Endothelial cell of umbilical vein (primary cell): ENCODE data around the gene DSCAML1. TPM values are rescaled to one million over a fixed set of nuclear protein-coding genes. Genes with fewer than 3 reads are reported as not detected.

ENCODE experiments used
- BruUV-seq: library from RNA; stranded (reverse); fragments of 400-500 nt; replicated peaks from 2 replicates; lab custom pipeline; 2021; lab: Mats Ljungman, UMichigan
- CTCF ChIA-PET: fragments of 300-600, 350-600 bp; sonication (Branson Sonifier 250); formaldehyde crosslinking; loops from one replicate; lab custom pipeline; 2021; ENCODE audit warnings: antibody characterized with exemption, inconsistent platforms; lab: Charles Lee
- POLR2A ChIA-PET: fragments of 300-600, 350-600 bp; sonication (Branson Sonifier 250); formaldehyde crosslinking; loops from one replicate; lab custom pipeline; 2021; ENCODE audit warnings: antibody characterized with exemption, inconsistent platforms; lab: Charles Lee
- DNase-seq: peaks from one replicate; pipeline ENCODE4 v3.0.0-alpha.2; 2011; ENCODE audit warnings: low read depth, low spot score
- FAIRE-seq: peaks from 2 replicates; lab custom pipeline; 2011; peaks lifted over from hg19 to GRCh38; lab: Jason Lieb, UNC
- H2AFZ ChIP-seq: 2 replicates; pipeline ENCODE4 v1.6.0; 2012; ENCODE audit warnings: low read depth, low read length, control low read depth, inconsistent platforms
- H3K27ac ChIP-seq: 2 replicates; pipeline ENCODE4 v1.5.1; 2011; ENCODE audit warnings: low read depth, mild to moderate bottlenecking, control low read depth, low read length, moderate library complexity; ENCODE audit not compliant: insufficient read depth
- H3K27me3 ChIP-seq, 2 experiments: 2 replicates each; pipeline versions ENCODE4 v1.6.0 to v1.6.1; 2011; ENCODE audit warnings: low read length in 2 of 2, mixed read lengths in 1 of 2; ENCODE audit not compliant: control insufficient read depth in 2 of 2, insufficient read depth in 2 of 2
- H3K36me3 ChIP-seq, 2 experiments: 2 replicates in 1 of 2; 3 replicates in 1 of 2; pipeline ENCODE4 v1.5.1; 2011; ENCODE audit warnings: low read length in 2 of 2, mild to moderate bottlenecking in 1 of 2, moderate library complexity in 1 of 2; ENCODE audit not compliant: control insufficient read depth in 2 of 2, insufficient read depth in 2 of 2; ENCODE audit errors: extremely low read depth in 1 of 2
- H3K4me1 ChIP-seq: 3 replicates; pipeline ENCODE4 v1.5.1; 2011; ENCODE audit warnings: mild to moderate bottlenecking, low read length; ENCODE audit not compliant: control insufficient read depth, insufficient read depth; ENCODE audit errors: extremely low read depth
- H3K4me2 ChIP-seq: 2 replicates; pipeline ENCODE4 v1.6.1; 2011; ENCODE audit warnings: low read length, control low read depth, mixed read lengths; ENCODE audit not compliant: insufficient read depth
- H3K4me3 ChIP-seq, 3 experiments: fragments of 200-600 bp in 1 of 3; sonication (generic), shearing (Covaris generic) in 1 of 3; replicated peaks in 1 of 3; 2 replicates each; pipeline ENCODE4 v1.5.1; 2011 to 2016; ENCODE audit warnings: control low read depth in 3 of 3, low read length in 3 of 3, mild to moderate bottlenecking in 2 of 3, inconsistent platforms in 1 of 3, low read depth in 1 of 3, moderate library complexity in 1 of 3; ENCODE audit not compliant: insufficient read depth in 1 of 3
- H3K79me2 ChIP-seq: 2 replicates; pipeline ENCODE4 v1.6.0; 2012; ENCODE audit warnings: low read length, inconsistent platforms; ENCODE audit not compliant: control insufficient read depth, insufficient read depth
- H3K9ac ChIP-seq: replicated peaks from 2 replicates; pipeline ENCODE3; 2011; ENCODE audit warnings: low read length, control low read depth; ENCODE audit not compliant: insufficient read depth; ENCODE audit errors: extremely low read depth
- H3K9me1 ChIP-seq: replicated peaks from 3 replicates; pipeline ENCODE4 v1.6.0; 2011; ENCODE audit warnings: mild to moderate bottlenecking, low read length; ENCODE audit not compliant: control insufficient read depth, insufficient read depth; ENCODE audit errors: extremely low read depth
- H3K9me3 ChIP-seq: replicated peaks from 2 replicates; pipeline ENCODE4 v1.5.1; 2012; ENCODE audit warnings: low read length, inconsistent platforms; ENCODE audit not compliant: control insufficient read depth, insufficient read depth
- H4K20me1 ChIP-seq: replicated peaks from 2 replicates; pipeline ENCODE3; 2011; ENCODE audit warnings: mild to moderate bottlenecking, low read length; ENCODE audit not compliant: control insufficient read depth, insufficient read depth; ENCODE audit errors: extremely low read depth
- EZH2 ChIP-seq: IDR thresholded peaks from 2 replicates; pipeline ENCODE4 v1.6.1; 2012; ENCODE audit warnings: borderline replicate concordance, low read depth, mild to moderate bottlenecking, moderate library complexity, low read length, inconsistent platforms; ENCODE audit not compliant: severe bottlenecking
- FOS ChIP-seq: IDR thresholded peaks from 2 replicates; pipeline ENCODE4 v1.6.1; 2011; ENCODE audit warnings: mild to moderate bottlenecking, low read length, moderate library complexity, borderline replicate concordance; ENCODE audit not compliant: insufficient read depth
- GATA2 ChIP-seq: IDR thresholded peaks from 2 replicates; pipeline ENCODE4 v1.7.0; 2011; ENCODE audit warnings: low read depth, mild to moderate bottlenecking, moderate library complexity, mixed read lengths, low read length; ENCODE audit not compliant: insufficient read length, insufficient read depth
- JUN ChIP-seq: IDR thresholded peaks from 2 replicates; pipeline ENCODE4 v1.6.1; 2011; ENCODE audit warnings: borderline replicate concordance, low read depth; ENCODE audit not compliant: insufficient read length, insufficient read depth
- MYC ChIP-seq: IDR thresholded peaks from one replicate; pipeline ENCODE4 v1.6.1; 2011; ENCODE audit warnings: mild to moderate bottlenecking, low read depth, low read length
- POLR2A ChIP-seq: IDR thresholded peaks from 2 replicates; pipeline ENCODE4 v1.6.1; 2012; ENCODE audit warnings: low read depth, mild to moderate bottlenecking, control low read depth, low read length
- POLR2AphosphoS5 ChIP-seq: IDR thresholded peaks from 2 replicates; pipeline ENCODE4 v1.6.1; 2012; ENCODE audit warnings: low read depth, mild to moderate bottlenecking, control low read depth, low read length, moderate library complexity; ENCODE audit not compliant: insufficient read depth
- dilution Hi-C: fragments of 300-500 bp; cut with MboI; formaldehyde crosslinking; loops from one replicate; pipeline ENCODE4 v1.15.0; 2019; ENCODE audit warnings: low sequenced_read_pairs; ENCODE audit not compliant: extremely low pct_ligation_motif_present
- intact Hi-C: fragments of 100-400 bp; cut with micrococcal nuclease; formaldehyde crosslinking; loops from one replicate; pipeline ENCODE4 v1.10.0; 2022
- polyA plus RNA-seq, 4 experiments: library from polyadenylated mRNA; depleted of rRNA in 3 of 4; stranded (reverse) in 3 of 4; unstranded in 1 of 4; fragments of >200 nt; gene quantifications; 2 replicates each; pipeline versions ENCODE4 v1.2.1 to v1.2.3, GENCODE V29; 2011 to 2012; ENCODE audit warnings: missing spikeins in 1 of 4
- total RNA-seq: library from RNA; stranded (reverse); gene quantifications from 2 replicates; pipeline ENCODE4 v1.2.3, GENCODE V29; 2021
- TF ChIP-seq, protein P1 (sequence below): IDR thresholded peaks from 2 replicates; pipeline ENCODE4 v1.6.1; 2011; ENCODE audit not compliant: insufficient read depth, insufficient read length
- TF ChIP-seq, protein P2 (sequence below), 2 donors: IDR thresholded peaks; 1 replicate in 1 of 2; 2 replicates in 1 of 2; pipeline ENCODE4 v1.5.1; 2011; ENCODE audit warnings: low read length in 2 of 2, mild to moderate bottlenecking in 2 of 2, moderate library complexity in 2 of 2, control low read depth in 1 of 2, inconsistent platforms in 1 of 2, low read depth in 1 of 2; ENCODE audit not compliant: insufficient read depth in 1 of 2; ENCODE audit errors: extremely low read depth in 1 of 2

The DSCAML1 gene
- total and polyA plus RNA-seq, 2 donors (not counting 3 experiments of a cell fraction or from before 2014, with no cell fraction given): not detected

DNA sequence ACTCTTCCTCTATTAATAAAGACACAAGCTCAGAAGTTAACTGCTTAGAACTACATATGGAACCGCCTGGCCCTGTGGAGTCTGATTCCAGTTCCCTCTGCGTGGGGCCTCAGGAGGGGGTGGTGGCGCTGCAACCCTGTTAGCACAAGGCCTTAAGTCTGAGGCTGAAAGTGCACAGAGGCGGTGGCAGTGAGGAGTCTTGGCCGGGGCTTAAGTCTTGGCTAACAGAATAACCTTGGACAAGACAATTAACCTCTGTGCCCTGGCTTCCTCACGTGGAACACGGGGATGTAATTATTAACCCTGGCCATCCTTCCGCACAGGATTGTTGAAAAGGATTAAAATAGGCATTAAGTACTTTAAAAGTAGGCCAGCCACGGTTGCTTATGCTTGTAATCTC is 277.8 kb downstream of the DSCAML1 start:
- Histone ChIP-seq H3K9me1 (no peaks in the 10 kb centered on the region), H3K9me3 (no peaks in the 10 kb centered on the region), H3K4me2 (no peak overlapping the region), H3K79me2 (no peaks in the 10 kb centered on the region), H3K4me3 (no peak overlapping the region), H3K27ac (no peak overlapping the region), H2AFZ (no peak overlapping the region), H3K36me3 (no peaks in the 10 kb centered on the region), H3K4me1 (no peaks in the 10 kb centered on the region), H3K27me3 (no peaks in the 10 kb centered on the region), H3K9ac (no peak overlapping the region), H4K20me1 (no peaks in the 10 kb centered on the region)
- POLR2A ChIA-PET: no interaction called here
- TF ChIP-seq FOS (no peak), MYC (no peak), EZH2 (no peak), POLR2A (no peak), POLR2AphosphoS5 (no peak), JUN (no peak)
- TF ChIP-seq, protein P1, sequence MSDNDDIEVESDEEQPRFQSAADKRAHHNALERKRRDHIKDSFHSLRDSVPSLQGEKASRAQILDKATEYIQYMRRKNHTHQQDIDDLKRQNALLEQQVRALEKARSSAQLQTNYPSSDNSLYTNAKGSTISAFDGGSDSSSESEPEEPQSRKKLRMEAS: no peak
- intact Hi-C loops: no loop called here
- CTCF ChIA-PET: no interaction called here
- DNase-seq (no peak), FAIRE-seq (no peak)
- dilution Hi-C loops: no loop called here
- BruUV-seq: no TSS peak

DNA sequence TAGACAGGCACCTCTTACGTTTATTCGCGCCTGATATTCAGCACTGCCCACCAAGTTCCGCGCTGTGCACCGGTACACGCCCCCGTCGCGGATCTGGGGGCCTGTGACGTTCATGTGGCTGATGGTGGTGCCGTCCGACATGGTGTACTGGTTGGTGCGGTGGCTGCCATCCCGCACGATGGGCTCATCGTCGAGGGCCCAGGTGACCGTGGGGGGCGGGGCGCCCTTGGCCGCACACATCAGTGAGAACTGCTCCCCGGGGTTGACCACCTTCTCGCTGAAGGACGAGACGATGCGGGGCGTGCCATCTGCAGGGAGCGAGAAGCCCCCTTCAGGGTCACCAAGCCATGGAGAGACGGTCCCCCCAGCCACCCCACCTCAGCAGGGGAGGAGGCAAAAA is 278.6 kb downstream of the DSCAML1 start:
- no peak for DNase-seq
- no peak for FAIRE-seq
- Histone ChIP-seq H3K4me1 (no peaks in the 10 kb centered on the region), H3K27me3 (no peaks in the 10 kb centered on the region), H4K20me1 (no peaks in the 10 kb centered on the region), H3K9me1 (no peaks in the 10 kb centered on the region), H3K27ac (no peak overlapping the region), H3K4me3 (no peak overlapping the region), H3K4me2 (no peak overlapping the region), H2AFZ (no peak overlapping the region), H3K79me2 (no peaks in the 10 kb centered on the region), H3K9ac (no peak overlapping the region), H3K9me3 (no peaks in the 10 kb centered on the region), H3K36me3 (no peaks in the 10 kb centered on the region)
- CTCF ChIA-PET: no interaction called here
- BruUV-seq: no TSS peak
- intact Hi-C loops (no loop called here), dilution Hi-C loops (no loop called here)
- POLR2A ChIA-PET: no interaction called here
- no peak for TF ChIP-seq GATA2
- TF ChIP-seq, protein P1: no peak
- TF ChIP-seq JUN: no peak
- no peak for TF ChIP-seq FOS
- TF ChIP-seq POLR2A: no peak
- TF ChIP-seq, protein P2, sequence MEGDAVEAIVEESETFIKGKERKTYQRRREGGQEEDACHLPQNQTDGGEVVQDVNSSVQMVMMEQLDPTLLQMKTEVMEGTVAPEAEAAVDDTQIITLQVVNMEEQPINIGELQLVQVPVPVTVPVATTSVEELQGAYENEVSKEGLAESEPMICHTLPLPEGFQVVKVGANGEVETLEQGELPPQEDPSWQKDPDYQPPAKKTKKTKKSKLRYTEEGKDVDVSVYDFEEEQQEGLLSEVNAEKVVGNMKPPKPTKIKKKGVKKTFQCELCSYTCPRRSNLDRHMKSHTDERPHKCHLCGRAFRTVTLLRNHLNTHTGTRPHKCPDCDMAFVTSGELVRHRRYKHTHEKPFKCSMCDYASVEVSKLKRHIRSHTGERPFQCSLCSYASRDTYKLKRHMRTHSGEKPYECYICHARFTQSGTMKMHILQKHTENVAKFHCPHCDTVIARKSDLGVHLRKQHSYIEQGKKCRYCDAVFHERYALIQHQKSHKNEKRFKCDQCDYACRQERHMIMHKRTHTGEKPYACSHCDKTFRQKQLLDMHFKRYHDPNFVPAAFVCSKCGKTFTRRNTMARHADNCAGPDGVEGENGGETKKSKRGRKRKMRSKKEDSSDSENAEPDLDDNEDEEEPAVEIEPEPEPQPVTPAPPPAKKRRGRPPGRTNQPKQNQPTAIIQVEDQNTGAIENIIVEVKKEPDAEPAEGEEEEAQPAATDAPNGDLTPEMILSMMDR (IDR thresholded peaks at IDR 0.05; ENCODE audit: extremely low read depth in 1 of 2, insufficient read depth in 1 of 2, low read depth in 1 of 2, low read length in 2 of 2): no peak
- TF ChIP-seq POLR2AphosphoS5: no peak
- TF ChIP-seq EZH2: no peak
- TF ChIP-seq MYC: no peak
